B cell (primary cell): ENCODE measurements around the gene MIOS.

Experiments
- EZH2 ChIP-seq: IDR thresholded peaks from 2 replicates; pipeline ENCODE4 v1.6.1; 2012; ENCODE audit warnings: borderline replicate concordance, low read depth, mild to moderate bottlenecking, moderate library complexity, low read length; ENCODE audit not compliant: insufficient read depth, poor library complexity, severe bottlenecking
- TF ChIP-seq, protein P1 (sequence below): fragments of 200-600 bp; IDR thresholded peaks from one replicate; pipeline ENCODE4 v1.8.0; 2022; ENCODE audit warnings: antibody characterized with exemption, mild to moderate bottlenecking

DNA sequence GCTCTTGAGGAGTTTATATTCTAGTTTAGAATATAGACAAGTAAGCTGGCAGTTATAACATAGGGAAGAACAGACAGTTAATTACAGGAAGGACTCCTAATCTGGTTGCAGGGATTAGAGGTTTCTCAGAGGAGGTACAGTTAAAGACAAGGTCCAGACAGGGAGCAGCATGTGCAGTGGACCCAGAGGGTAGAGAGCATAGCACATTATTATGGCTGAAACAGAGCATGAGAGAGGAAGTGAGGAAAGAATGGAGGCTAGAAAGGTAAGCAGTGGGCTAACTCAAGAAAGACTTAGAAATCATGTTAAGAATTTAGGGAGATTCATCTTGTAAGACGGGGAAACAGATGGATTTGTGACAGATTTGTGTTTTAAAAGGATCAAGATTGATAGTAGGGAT, 9.7 kb downstream of the MIOS start:
- TF ChIP-seq, protein P1, sequence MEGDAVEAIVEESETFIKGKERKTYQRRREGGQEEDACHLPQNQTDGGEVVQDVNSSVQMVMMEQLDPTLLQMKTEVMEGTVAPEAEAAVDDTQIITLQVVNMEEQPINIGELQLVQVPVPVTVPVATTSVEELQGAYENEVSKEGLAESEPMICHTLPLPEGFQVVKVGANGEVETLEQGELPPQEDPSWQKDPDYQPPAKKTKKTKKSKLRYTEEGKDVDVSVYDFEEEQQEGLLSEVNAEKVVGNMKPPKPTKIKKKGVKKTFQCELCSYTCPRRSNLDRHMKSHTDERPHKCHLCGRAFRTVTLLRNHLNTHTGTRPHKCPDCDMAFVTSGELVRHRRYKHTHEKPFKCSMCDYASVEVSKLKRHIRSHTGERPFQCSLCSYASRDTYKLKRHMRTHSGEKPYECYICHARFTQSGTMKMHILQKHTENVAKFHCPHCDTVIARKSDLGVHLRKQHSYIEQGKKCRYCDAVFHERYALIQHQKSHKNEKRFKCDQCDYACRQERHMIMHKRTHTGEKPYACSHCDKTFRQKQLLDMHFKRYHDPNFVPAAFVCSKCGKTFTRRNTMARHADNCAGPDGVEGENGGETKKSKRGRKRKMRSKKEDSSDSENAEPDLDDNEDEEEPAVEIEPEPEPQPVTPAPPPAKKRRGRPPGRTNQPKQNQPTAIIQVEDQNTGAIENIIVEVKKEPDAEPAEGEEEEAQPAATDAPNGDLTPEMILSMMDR = no peak
- TF ChIP-seq EZH2 = no peak
